Endodermal cell (in vitro differentiated cells): ENCODE results near the gene USP31. TPM values are rescaled to one million over a fixed set of nuclear protein-coding genes. Genes with fewer than 3 reads are reported as not detected.

Experiments
- DNase-seq: peaks from one replicate; pipeline ENCODE4 v3.0.0-alpha.2; 2017
- H3K27ac ChIP-seq: 2 replicates; pipeline ENCODE4 v1.5.1; 2013; ENCODE audit warnings: mild to moderate bottlenecking, low read depth, low read length, moderate library complexity
- H3K27me3 ChIP-seq: 2 replicates; pipeline ENCODE4 v1.6.1; 2013; ENCODE audit warnings: mild to moderate bottlenecking, low read length, moderate library complexity; ENCODE audit not compliant: insufficient read depth, control insufficient read depth, poor library complexity, severe bottlenecking
- H3K36me3 ChIP-seq: 2 replicates; pipeline ENCODE4 v1.7.0; 2013; ENCODE audit warnings: mild to moderate bottlenecking, low read length, moderate library complexity; ENCODE audit not compliant: control insufficient read depth, insufficient read depth
- H3K4me1 ChIP-seq: one replicate; pipeline ENCODE4 v1.7.0; 2013; ENCODE audit warnings: low read length; ENCODE audit not compliant: control insufficient read depth, insufficient read depth
- H3K4me3 ChIP-seq: 2 replicates; pipeline ENCODE4 v1.5.1; 2013; ENCODE audit warnings: mild to moderate bottlenecking, low read length, moderate library complexity
- H3K9ac ChIP-seq: 2 replicates; pipeline ENCODE4 v1.6.1; 2013; ENCODE audit warnings: mild to moderate bottlenecking, low read length, moderate library complexity; ENCODE audit not compliant: poor library complexity, severe bottlenecking; ENCODE audit errors: extremely low read depth
- H3K9me3 ChIP-seq: 2 replicates; pipeline ENCODE4 v1.6.1; 2013; ENCODE audit warnings: mild to moderate bottlenecking, low read length, moderate library complexity; ENCODE audit not compliant: control insufficient read depth
- H3K27ac Mint-ChIP-seq: 2 replicates; pipeline ENCODE4 v1.8.0; 2020; ENCODE audit warnings: mixed read lengths
- H3K27me3 Mint-ChIP-seq: 2 replicates; pipeline ENCODE4 v1.8.0; 2021; ENCODE audit warnings: mild to moderate bottlenecking, mixed read lengths; ENCODE audit not compliant: insufficient read depth
- H3K36me3 Mint-ChIP-seq: 2 replicates; pipeline ENCODE4 v1.8.0; 2020; ENCODE audit warnings: low read depth, mixed read lengths
- H3K4me1 Mint-ChIP-seq: 2 replicates; pipeline ENCODE4 v1.8.0; 2020; ENCODE audit warnings: mixed read lengths
- H3K4me3 Mint-ChIP-seq: 2 replicates; pipeline ENCODE4 v1.8.0; 2020; ENCODE audit warnings: mild to moderate bottlenecking, moderate library complexity, mixed read lengths
- H3K9me3 Mint-ChIP-seq: 2 replicates; pipeline ENCODE4 v1.8.0; 2020; ENCODE audit warnings: mild to moderate bottlenecking, mixed read lengths
- WGBS, 2 experiments: methylation state at CpG; one replicate each; pipeline versions ENCODE4 v1.1.5 to v1.1.7; 2013; ENCODE audit warnings: missing lambda C conversion rate in 2 of 2, mixed read lengths in 1 of 2; ENCODE audit not compliant: insufficient coverage in 1 of 2, insufficient read length in 1 of 2; 5-methylcytosine and 5-hydroxymethylcytosine counted together
- total RNA-seq, 2 donors: library from RNA; stranded (reverse); fragmentation: NEBNext Ultra II Directional in 1 of 2; extraction: Animal tissue kit (Norgen Biotek cat#: 25700) in 1 of 2; gene quantifications; 2 replicates in 1 of 2; 3 replicates in 1 of 2; pipeline ENCODE4 v1.2.1, GENCODE V29; 2021
- TF ChIP-seq, protein P1 (sequence below): fragments of 200-600 bp; sonication (generic); conservative IDR thresholded peaks from 2 replicates; pipeline ENCODE4 v1.5.0; 2021; ENCODE audit warnings: antibody characterized with exemption, mild to moderate bottlenecking

Gene USP31
- total RNA-seq, 2 donors from 2014 or later, result 19.9 to 22.1 TPM

DNA sequence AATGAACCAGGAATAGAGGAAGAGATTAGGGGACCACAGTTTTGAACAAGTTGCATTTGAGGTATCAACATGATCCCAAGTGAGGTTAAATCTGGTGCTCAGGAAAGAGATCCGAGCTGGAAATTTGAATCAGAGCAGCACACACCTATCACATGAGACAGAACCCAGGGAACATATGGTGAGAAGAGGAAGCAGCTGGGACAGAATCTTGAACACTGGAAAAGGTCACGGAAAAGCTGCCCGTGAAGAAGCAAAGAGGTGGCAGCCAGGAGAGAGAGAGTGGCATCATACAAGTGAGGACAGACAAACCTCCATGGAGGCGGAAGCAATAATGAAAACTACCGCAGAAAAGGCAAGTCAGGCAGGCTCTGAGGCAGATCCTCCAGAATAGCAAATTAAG is 36.1 kb downstream of the USP31 start:
- Histone ChIP-seq H3K9me3 (no peaks in the 10 kb centered on the region), H3K27ac (no peak overlapping the region), H3K36me3 (peaks cover 1% of the 10 kb centered on the region), H3K4me3 (no peak overlapping the region), H3K27me3 (no peaks in the 10 kb centered on the region), H3K4me1 (peaks cover 3% of the 10 kb centered on the region), H3K9ac (no peak overlapping the region)
- Mint-ChIP-seq H3K27ac (no peak overlapping the region), H3K27me3 (no peaks in the 10 kb centered on the region), H3K4me1 (peaks cover 27% of the 10 kb centered on the region), H3K4me3 (no peak overlapping the region), H3K36me3 (peaks cover 10% of the 10 kb centered on the region), H3K9me3 (peaks cover 2% of the 10 kb centered on the region)
- no peak for DNase-seq
- TF ChIP-seq, protein P1, sequence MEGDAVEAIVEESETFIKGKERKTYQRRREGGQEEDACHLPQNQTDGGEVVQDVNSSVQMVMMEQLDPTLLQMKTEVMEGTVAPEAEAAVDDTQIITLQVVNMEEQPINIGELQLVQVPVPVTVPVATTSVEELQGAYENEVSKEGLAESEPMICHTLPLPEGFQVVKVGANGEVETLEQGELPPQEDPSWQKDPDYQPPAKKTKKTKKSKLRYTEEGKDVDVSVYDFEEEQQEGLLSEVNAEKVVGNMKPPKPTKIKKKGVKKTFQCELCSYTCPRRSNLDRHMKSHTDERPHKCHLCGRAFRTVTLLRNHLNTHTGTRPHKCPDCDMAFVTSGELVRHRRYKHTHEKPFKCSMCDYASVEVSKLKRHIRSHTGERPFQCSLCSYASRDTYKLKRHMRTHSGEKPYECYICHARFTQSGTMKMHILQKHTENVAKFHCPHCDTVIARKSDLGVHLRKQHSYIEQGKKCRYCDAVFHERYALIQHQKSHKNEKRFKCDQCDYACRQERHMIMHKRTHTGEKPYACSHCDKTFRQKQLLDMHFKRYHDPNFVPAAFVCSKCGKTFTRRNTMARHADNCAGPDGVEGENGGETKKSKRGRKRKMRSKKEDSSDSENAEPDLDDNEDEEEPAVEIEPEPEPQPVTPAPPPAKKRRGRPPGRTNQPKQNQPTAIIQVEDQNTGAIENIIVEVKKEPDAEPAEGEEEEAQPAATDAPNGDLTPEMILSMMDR, result no peak
- WGBS, 2 experiments, result 82 to 89% methylated on average over 5 of the region's 5 CpGs

DNA sequence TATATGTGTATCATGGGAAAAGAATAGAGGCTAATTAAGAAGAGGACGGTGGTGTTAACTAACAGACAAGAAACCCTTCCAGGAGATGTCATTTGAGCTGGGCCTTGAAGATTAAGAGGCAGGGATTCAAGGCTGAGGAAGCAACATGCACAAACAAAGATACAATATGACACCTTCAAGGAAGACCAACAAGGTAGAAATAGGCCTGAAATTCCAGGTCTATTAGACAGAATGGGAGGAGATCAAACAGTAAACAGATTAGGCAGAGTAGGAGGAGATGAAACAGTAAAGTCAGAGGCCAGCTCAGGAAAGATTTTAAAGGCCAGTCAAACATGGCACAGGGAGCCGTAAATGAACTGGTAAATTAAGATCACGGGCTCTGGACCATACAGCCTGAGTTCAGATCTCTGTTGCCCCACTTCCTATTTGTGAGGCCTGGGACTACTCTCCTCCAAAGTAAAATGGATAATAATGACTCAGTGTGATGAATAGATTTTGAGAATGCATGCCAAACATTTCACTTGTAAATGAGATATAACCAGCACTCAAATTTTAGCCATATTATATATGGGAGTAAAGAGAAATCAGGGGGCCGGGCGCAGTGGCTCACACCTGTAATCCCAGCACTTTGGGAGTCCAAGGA is 38.9 kb downstream of the USP31 start:
- no peak for DNase-seq
- peaks cover 2% of the 10 kb centered on the region for H3K9me3 Mint-ChIP-seq
- 87 to 93% methylated on average over 3 to 5 of the region's 5 CpGs for WGBS, 2 experiments
- H3K4me1 Mint-ChIP-seq, result peaks cover 22% of the 10 kb centered on the region
- TF ChIP-seq, protein P1, result no peak
- Histone ChIP-seq H3K27ac (no peak overlapping the region), H3K9me3 (no peaks in the 10 kb centered on the region), H3K27me3 (no peaks in the 10 kb centered on the region), H3K9ac (no peak overlapping the region), H3K4me3 (no peak overlapping the region), H3K36me3 (peaks cover 19% of the 10 kb centered on the region), H3K4me1 (peaks cover 3% of the 10 kb centered on the region)
- no peaks in the 10 kb centered on the region for H3K27me3 Mint-ChIP-seq
- no peak overlapping the region for H3K4me3 Mint-ChIP-seq
- no peak overlapping the region for H3K27ac Mint-ChIP-seq
- H3K36me3 Mint-ChIP-seq, result peaks cover 30% of the 10 kb centered on the region

DNA sequence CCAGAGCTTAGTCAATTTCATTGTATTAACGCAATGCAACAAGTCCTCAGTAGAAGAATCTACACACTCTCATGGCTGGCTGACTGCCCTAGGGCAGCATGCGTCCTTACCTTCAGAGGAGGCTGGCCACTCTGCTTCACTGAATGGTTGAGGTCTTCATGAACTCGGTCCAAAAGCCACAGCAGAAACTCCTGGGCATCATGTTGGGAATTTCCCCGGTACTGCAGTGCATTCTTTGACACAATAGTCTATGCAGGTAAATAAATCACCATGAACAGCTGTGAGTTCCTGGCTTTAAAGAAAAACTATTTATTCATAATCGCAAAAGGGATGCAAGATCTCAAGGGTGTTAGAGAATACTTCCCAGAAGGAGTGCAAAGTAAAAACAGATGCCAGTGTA is 41.3 kb downstream of the USP31 start:
- Mint-ChIP-seq H3K27ac (no peak overlapping the region), H3K9me3 (peaks cover 2% of the 10 kb centered on the region), H3K36me3 (peaks cover 37% of the 10 kb centered on the region), H3K27me3 (no peaks in the 10 kb centered on the region), H3K4me3 (no peak overlapping the region), H3K4me1 (peaks cover 15% of the 10 kb centered on the region)
- peaks cover 31% of the 10 kb centered on the region for H3K36me3 ChIP-seq
- no peak overlapping the region for H3K4me3 ChIP-seq
- TF ChIP-seq, protein P1, result no peak
- WGBS, 2 experiments, result 90 to 93% methylated on average over 4 to 5 of the region's 5 CpGs
- DNase-seq, result no peak
- H3K4me1 ChIP-seq, result peaks cover 3% of the 10 kb centered on the region
- no peak overlapping the region for H3K27ac ChIP-seq
- no peak overlapping the region for H3K9ac ChIP-seq
- H3K9me3 ChIP-seq, result no peaks in the 10 kb centered on the region
- H3K27me3 ChIP-seq, result no peaks in the 10 kb centered on the region
